ENCODE results near the gene DHPS. TPM values are rescaled to one million over a fixed set of nuclear protein-coding genes. Genes with fewer than 3 reads are reported as not detected.

Gene DHPS
- total and polyA plus RNA-seq, 2 donors (not counting 3 experiments of a cell fraction or from before 2014, with no cell fraction given) = 68.4 to 90.1 TPM

DNA sequence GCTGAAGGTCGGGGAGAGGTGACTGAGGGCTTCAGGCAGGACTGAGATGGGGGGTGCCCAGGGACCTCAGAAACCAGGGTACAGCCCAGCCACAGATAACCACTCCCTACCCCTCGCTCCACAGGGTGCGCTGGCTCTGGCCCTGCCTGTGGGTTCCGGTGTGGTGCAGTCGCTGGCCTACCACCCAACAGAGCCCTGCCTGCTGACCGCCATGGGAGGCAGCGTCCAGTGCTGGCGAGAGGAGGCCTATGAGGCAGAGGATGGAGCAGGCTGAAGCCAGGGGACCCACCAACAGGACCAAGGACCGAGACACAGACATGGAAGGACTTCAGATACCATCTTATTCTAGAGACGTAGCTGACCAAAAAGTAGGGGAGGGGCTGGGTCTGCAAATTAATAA lies 6.3 kb downstream of the DHPS start:
- Histone ChIP-seq H2AFZ (ENCODE audit: low read depth, low read length) (no peak overlapping the region), H3K4me2 (ENCODE audit: insufficient read depth, low read length) (no peak overlapping the region), H3K4me3 (replicated peaks in 1 of 3; ENCODE audit: insufficient read depth in 1 of 3, low read depth in 1 of 3, low read length in 3 of 3) (no peak overlapping the region), H3K27ac (ENCODE audit: insufficient read depth, low read depth, low read length) (no peak overlapping the region), H3K79me2 (ENCODE audit: control insufficient read depth, insufficient read depth, low read length) (peaks cover 12% of the 10 kb centered on the region), H3K9me3 (replicated peaks; ENCODE audit: control insufficient read depth, insufficient read depth, low read length) (no peaks in the 10 kb centered on the region), H3K4me1 (ENCODE audit: control insufficient read depth, extremely low read depth, insufficient read depth, low read length) (peaks cover 3% of the 10 kb centered on the region), H3K9ac (replicated peaks; ENCODE audit: extremely low read depth, insufficient read depth, low read length) (no peak overlapping the region), H4K20me1 (replicated peaks; ENCODE audit: control insufficient read depth, extremely low read depth, insufficient read depth, low read length) (no peaks in the 10 kb centered on the region), H3K27me3 (ENCODE audit: control insufficient read depth in 2 of 2, insufficient read depth in 2 of 2, low read length in 2 of 2) (no peaks in the 10 kb centered on the region), H3K36me3 (ENCODE audit: control insufficient read depth in 2 of 2, extremely low read depth in 1 of 2, insufficient read depth in 2 of 2, low read length in 2 of 2) (peaks cover 5 to 42% of the 10 kb centered on the region in 2 experiments), H3K9me1 (replicated peaks; ENCODE audit: control insufficient read depth, extremely low read depth, insufficient read depth, low read length) (no peaks in the 10 kb centered on the region)
- TF ChIP-seq MAX (IDR thresholded peaks at IDR 0.05; ENCODE audit: insufficient read depth, insufficient read length) (no peak), POLR2AphosphoS5 (IDR thresholded peaks at IDR 0.05; ENCODE audit: insufficient read depth, low read depth, low read length) (no peak), POLR2A (IDR thresholded peaks at IDR 0.05; ENCODE audit: low read depth, low read length) (no peak), MYC (IDR thresholded peaks at IDR 0.05; ENCODE audit: low read depth, low read length) (no peak)
- TF ChIP-seq, protein P1, sequence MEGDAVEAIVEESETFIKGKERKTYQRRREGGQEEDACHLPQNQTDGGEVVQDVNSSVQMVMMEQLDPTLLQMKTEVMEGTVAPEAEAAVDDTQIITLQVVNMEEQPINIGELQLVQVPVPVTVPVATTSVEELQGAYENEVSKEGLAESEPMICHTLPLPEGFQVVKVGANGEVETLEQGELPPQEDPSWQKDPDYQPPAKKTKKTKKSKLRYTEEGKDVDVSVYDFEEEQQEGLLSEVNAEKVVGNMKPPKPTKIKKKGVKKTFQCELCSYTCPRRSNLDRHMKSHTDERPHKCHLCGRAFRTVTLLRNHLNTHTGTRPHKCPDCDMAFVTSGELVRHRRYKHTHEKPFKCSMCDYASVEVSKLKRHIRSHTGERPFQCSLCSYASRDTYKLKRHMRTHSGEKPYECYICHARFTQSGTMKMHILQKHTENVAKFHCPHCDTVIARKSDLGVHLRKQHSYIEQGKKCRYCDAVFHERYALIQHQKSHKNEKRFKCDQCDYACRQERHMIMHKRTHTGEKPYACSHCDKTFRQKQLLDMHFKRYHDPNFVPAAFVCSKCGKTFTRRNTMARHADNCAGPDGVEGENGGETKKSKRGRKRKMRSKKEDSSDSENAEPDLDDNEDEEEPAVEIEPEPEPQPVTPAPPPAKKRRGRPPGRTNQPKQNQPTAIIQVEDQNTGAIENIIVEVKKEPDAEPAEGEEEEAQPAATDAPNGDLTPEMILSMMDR (IDR thresholded peaks at IDR 0.05; ENCODE audit: extremely low read depth in 1 of 2, insufficient read depth in 1 of 2, low read depth in 1 of 2, low read length in 2 of 2) = no peak
- ChIA-PET CTCF (interaction anchor here (1.6 kb wide), 1 partner anchor 82 kb away, joined by 4 read pairs; no protein-coding TSS in a partner anchor), POLR2A (no interaction called here)
- no peak for FAIRE-seq
- no peak for DNase-seq (ENCODE audit: low read depth, low spot score)
- dilution Hi-C loops (cut with MboI; ENCODE audit: extremely low pct_ligation_motif_present, low sequenced_read_pairs) = no loop called here
- intact Hi-C loops (cut with micrococcal nuclease) = no loop called here
- no TSS peak for BruUV-seq (replicated peaks)

DNA sequence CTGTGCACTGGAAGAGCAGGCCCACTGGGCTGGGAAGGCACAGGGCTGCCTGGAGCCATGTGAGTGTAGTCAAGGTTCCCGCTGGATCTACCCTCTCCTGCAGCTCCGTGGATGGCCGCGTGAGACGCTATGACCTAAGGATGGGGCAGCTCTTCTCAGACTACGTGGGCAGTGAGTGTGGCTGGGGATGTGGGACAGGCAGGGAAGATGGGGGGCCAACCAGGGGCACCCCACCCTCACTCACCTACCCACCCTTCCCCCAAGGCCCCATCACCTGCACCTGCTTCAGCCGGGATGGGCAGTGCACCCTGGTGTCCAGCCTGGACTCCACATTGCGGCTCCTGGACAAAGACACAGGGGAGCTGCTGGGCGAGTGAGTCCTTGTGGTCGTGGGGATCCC lies 8.9 kb downstream of the DHPS start:
- Histone ChIP-seq H3K9ac (replicated peaks; ENCODE audit: extremely low read depth, insufficient read depth, low read length) (no peak overlapping the region), H3K9me3 (replicated peaks; ENCODE audit: control insufficient read depth, insufficient read depth, low read length) (no peaks in the 10 kb centered on the region), H3K36me3 (ENCODE audit: control insufficient read depth in 2 of 2, extremely low read depth in 1 of 2, insufficient read depth in 2 of 2, low read length in 2 of 2) (peaks cover 5 to 31% of the 10 kb centered on the region in 2 experiments), H3K4me3 (replicated peaks in 1 of 3; ENCODE audit: insufficient read depth in 1 of 3, low read depth in 1 of 3, low read length in 3 of 3) (no peak overlapping the region), H3K27me3 (ENCODE audit: control insufficient read depth in 2 of 2, insufficient read depth in 2 of 2, low read length in 2 of 2) (no peaks in the 10 kb centered on the region), H3K4me2 (ENCODE audit: insufficient read depth, low read length) (no peak overlapping the region), H2AFZ (ENCODE audit: low read depth, low read length) (no peak overlapping the region), H3K9me1 (replicated peaks; ENCODE audit: control insufficient read depth, extremely low read depth, insufficient read depth, low read length) (no peaks in the 10 kb centered on the region), H4K20me1 (replicated peaks; ENCODE audit: control insufficient read depth, extremely low read depth, insufficient read depth, low read length) (no peaks in the 10 kb centered on the region), H3K79me2 (ENCODE audit: control insufficient read depth, insufficient read depth, low read length) (peaks cover 16% of the 10 kb centered on the region), H3K27ac (ENCODE audit: insufficient read depth, low read depth, low read length) (no peak overlapping the region), H3K4me1 (ENCODE audit: control insufficient read depth, extremely low read depth, insufficient read depth, low read length) (peaks cover 15% of the 10 kb centered on the region)
- DNase-seq (ENCODE audit: low read depth, low spot score) (no peak), FAIRE-seq (no peak)
- BruUV-seq (replicated peaks) = no TSS peak
- dilution Hi-C loops (cut with MboI; ENCODE audit: extremely low pct_ligation_motif_present, low sequenced_read_pairs) = no loop called here
- no peak for TF ChIP-seq JUN (IDR thresholded peaks at IDR 0.05; ENCODE audit: borderline replicate concordance, insufficient read depth, insufficient read length, low read depth)
- TF ChIP-seq EZH2 (IDR thresholded peaks at IDR 0.05; ENCODE audit: borderline replicate concordance, low read depth, low read length, severe bottlenecking) = no peak
- no peak for TF ChIP-seq FOS (IDR thresholded peaks at IDR 0.05; ENCODE audit: borderline replicate concordance, insufficient read depth, low read length)
- TF ChIP-seq, protein P1 (IDR thresholded peaks at IDR 0.05; ENCODE audit: extremely low read depth in 1 of 2, insufficient read depth in 1 of 2, low read depth in 1 of 2, low read length in 2 of 2) = no peak
- no peak for TF ChIP-seq POLR2A (IDR thresholded peaks at IDR 0.05; ENCODE audit: low read depth, low read length)
- no peak for TF ChIP-seq GATA2 (IDR thresholded peaks at IDR 0.05; ENCODE audit: insufficient read depth, insufficient read length, low read depth, low read length)
- TF ChIP-seq POLR2AphosphoS5 (IDR thresholded peaks at IDR 0.05; ENCODE audit: insufficient read depth, low read depth, low read length) = no peak
- TF ChIP-seq MAX (IDR thresholded peaks at IDR 0.05; ENCODE audit: insufficient read depth, insufficient read length) = no peak
- no peak for TF ChIP-seq MYC (IDR thresholded peaks at IDR 0.05; ENCODE audit: low read depth, low read length)
- POLR2A ChIA-PET = no interaction called here
- intact Hi-C loops (cut with micrococcal nuclease) = loop anchor here (1.0 to 5.0 kb wide), 3 partner anchors 108 to 685 kb away; no protein-coding TSS in a partner anchor
- CTCF ChIA-PET = interaction anchor here (0.6 to 3.7 kb wide), 20 partner anchors 8 to 875 kb away, joined by 3 to 21 read pairs (median 6); partner anchors contain the start of genes ZNF490, ZNF491 and ZNF791
